ENCODE results near the gene CARMIL1.

CARMIL1 gene

DNA sequence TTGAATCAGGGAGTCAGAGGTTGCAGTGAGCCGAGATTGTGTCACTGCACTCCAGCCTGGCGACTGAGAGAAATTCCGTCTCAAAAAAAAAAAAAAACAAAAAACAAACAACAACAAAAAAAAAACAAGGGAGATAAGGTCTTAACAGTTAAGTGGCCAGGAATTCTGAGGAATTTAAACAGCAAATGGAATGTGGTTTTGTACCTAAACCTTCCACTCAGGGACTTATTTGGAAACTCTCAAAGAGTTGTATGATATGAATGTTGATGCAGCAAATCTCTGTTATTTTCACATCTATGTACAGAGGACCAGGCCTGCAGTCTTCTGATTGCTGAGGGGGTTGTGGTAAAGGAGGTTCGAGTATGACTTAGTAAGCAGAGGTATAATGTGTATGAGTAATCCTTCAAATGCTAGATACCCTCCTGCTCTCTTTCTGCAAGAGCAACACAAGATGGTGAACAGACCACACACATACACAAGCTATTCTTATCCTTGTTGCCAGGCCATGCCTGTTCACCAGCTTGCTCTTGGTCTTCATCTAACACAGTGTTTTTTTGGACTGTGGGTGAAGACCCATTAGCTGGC, 197.9 kb downstream of the CARMIL1 start:
- no peak for TF ChIP-seq CTCF (IDR thresholded peaks at IDR 0.05; ENCODE audit: insufficient read depth, missing control alignments)
- no peak for DNase-seq (ENCODE audit: insufficient read length, low spot score)
- no peak for FAIRE-seq

GRCh38 chr6:25478973-25479372, 199.8 kb downstream of the CARMIL1 start:
- TF ChIP-seq CTCF (IDR thresholded peaks at IDR 0.05; ENCODE audit: insufficient read depth, missing control alignments): no peak
- DNase-seq (ENCODE audit: insufficient read length, low spot score): no peak
- FAIRE-seq: no peak

- no peak for TF ChIP-seq CTCF (IDR thresholded peaks at IDR 0.05; ENCODE audit: insufficient read depth, missing control alignments)
- no peak for DNase-seq (ENCODE audit: insufficient read length, low spot score)
- peak; percentile 35 for FAIRE-seq
Observed at GRCh38 chr6:25481267-25481666, 202.1 kb downstream of the CARMIL1 start.

- no peak for DNase-seq (ENCODE audit: insufficient read length, low spot score)
- no peak for TF ChIP-seq CTCF (IDR thresholded peaks at IDR 0.05; ENCODE audit: insufficient read depth, missing control alignments)
- no peak for FAIRE-seq
Observed at GRCh38 chr6:25482996-25483395, 203.8 kb downstream of the CARMIL1 start.

DNA sequence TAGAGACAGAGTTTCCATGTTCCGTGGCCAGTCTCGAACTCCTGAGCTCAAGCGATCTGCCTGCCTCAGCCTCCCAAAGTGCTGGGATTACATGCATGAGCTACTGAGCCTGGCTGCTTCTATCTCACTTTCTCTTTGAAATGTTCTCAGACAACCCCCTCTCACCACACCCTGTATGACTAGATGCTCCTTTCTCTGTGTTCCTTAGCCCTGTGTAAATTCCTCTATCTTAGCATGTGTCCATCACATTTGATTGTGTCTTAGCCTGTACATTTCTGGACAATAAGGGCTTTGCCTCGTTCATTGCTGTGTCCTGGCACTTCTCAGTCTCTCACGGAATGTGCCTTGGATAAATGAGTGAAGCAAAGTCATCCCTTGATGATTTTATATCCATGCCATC, 204.8 kb downstream of the CARMIL1 start:
- FAIRE-seq: no peak
- no peak for TF ChIP-seq CTCF (IDR thresholded peaks at IDR 0.05; ENCODE audit: insufficient read depth, missing control alignments)

GRCh38 chr6:25484900-25485299, 205.7 kb downstream of the CARMIL1 start:
- DNase-seq (ENCODE audit: insufficient read length, low spot score) (no peak), FAIRE-seq (no peak)
- TF ChIP-seq CTCF (IDR thresholded peaks at IDR 0.05; ENCODE audit: insufficient read depth, missing control alignments): no peak

More for the DNA sequence above, 204.8 kb downstream of the CARMIL1 start:
- DNase-seq (ENCODE audit: insufficient read length, low spot score): no peak

GRCh38 chr6:25485821-25486534, 206.8 kb downstream of the CARMIL1 start:
- FAIRE-seq (peak; percentile 44), DNase-seq (ENCODE audit: insufficient read length, low spot score) (no peak)
- no peak for TF ChIP-seq CTCF (IDR thresholded peaks at IDR 0.05; ENCODE audit: insufficient read depth, missing control alignments)
